ENCODE measurements around the gene LRRC55. TPM values are rescaled to one million over a fixed set of nuclear protein-coding genes. Genes with fewer than 3 reads are reported as not detected.

The LRRC55 gene
- total RNA-seq, 2 donors from 2014 or later, result 0.04 TPM; not detected in 1

DNA sequence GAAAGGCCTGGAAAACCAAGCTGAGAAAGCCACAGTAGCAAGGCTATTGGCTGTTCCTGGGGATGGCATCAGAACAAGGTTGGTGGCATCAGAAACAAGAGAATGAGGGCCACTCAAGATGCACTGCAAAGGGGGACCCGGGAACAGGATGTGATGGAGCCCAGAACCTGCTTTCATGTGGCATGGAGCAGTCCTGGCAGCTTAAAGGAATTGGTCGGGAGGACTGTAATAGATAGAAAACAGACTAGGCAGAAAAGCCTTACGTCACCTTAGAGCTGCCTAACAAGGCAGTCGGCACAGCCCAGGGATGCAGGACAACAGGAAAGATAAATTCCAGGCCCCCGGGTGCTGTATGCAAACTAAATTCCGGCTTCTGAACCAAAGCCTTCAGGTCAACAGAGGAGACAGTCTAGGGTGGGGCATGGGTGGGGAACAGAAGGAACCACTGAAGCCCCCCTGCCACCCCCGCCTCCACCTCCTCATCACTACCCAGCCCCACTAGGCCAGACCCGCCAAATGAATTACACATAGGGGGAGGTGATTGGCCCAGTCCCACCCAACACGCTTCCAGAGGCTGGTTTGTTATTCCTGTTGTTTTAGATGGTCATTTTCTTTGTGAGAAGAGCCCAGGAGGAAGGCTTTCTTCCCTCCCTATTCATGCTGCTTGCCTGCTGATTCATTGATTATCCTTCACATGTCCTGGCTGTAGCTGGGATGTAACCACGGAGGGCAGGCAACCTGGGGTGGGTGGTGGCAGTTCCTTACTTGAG, 25.7 kb upstream of the LRRC55 start:
- WGBS, 2 experiments (ENCODE audit: insufficient coverage in 1 of 2, insufficient read length in 1 of 2), result 40 to 59% methylated on average over 2 to 8 of the region's 10 CpGs
- no peak overlapping the region for H3K27ac Mint-ChIP-seq
- TF ChIP-seq, protein P1, sequence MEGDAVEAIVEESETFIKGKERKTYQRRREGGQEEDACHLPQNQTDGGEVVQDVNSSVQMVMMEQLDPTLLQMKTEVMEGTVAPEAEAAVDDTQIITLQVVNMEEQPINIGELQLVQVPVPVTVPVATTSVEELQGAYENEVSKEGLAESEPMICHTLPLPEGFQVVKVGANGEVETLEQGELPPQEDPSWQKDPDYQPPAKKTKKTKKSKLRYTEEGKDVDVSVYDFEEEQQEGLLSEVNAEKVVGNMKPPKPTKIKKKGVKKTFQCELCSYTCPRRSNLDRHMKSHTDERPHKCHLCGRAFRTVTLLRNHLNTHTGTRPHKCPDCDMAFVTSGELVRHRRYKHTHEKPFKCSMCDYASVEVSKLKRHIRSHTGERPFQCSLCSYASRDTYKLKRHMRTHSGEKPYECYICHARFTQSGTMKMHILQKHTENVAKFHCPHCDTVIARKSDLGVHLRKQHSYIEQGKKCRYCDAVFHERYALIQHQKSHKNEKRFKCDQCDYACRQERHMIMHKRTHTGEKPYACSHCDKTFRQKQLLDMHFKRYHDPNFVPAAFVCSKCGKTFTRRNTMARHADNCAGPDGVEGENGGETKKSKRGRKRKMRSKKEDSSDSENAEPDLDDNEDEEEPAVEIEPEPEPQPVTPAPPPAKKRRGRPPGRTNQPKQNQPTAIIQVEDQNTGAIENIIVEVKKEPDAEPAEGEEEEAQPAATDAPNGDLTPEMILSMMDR (conservative IDR thresholded peaks at IDR 0.05), result no peak
- DNase-seq, result peak; percentile 58
- Histone ChIP-seq H3K27ac (ENCODE audit: low read depth, low read length) (peak overlapping the region; percentile 13), H3K9me3 (ENCODE audit: control insufficient read depth, low read length) (no peaks in the 10 kb centered on the region), H3K36me3 (ENCODE audit: control insufficient read depth, insufficient read depth, low read length) (no peaks in the 10 kb centered on the region), H3K27me3 (ENCODE audit: control insufficient read depth, insufficient read depth, low read length, poor library complexity, severe bottlenecking) (no peaks in the 10 kb centered on the region), H3K9ac (ENCODE audit: extremely low read depth, low read length, poor library complexity, severe bottlenecking) (no peak overlapping the region), H3K4me3 (ENCODE audit: low read length) (no peak overlapping the region), H3K4me1 (ENCODE audit: control insufficient read depth, insufficient read depth, low read length) (no peaks in the 10 kb centered on the region)
- no peaks in the 10 kb centered on the region for H3K36me3 Mint-ChIP-seq (ENCODE audit: low read depth)
- peaks cover 2% of the 10 kb centered on the region for H3K27me3 Mint-ChIP-seq (ENCODE audit: insufficient read depth)
- no peaks in the 10 kb centered on the region for H3K9me3 Mint-ChIP-seq
- no peak overlapping the region for H3K4me3 Mint-ChIP-seq
- H3K4me1 Mint-ChIP-seq, result peaks cover 13% of the 10 kb centered on the region

DNA sequence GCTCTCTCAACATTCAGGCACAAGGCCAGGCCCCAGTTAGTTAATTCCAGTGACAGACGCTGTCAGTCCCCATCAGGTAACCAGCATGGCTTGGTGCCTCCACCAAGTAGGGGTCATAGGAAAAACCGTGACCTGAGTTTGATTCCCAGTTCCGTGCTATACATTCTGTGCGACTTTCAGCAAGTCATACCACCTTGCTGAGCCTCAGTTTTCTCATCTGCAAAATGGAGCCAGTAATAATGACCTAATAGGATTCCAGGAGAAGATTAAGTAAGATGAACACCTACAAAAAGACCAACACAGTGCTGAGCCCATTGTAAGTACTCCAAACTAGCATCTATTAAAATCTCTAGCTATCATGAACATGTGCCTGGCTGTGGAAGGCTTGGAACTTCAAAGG, 24.8 kb upstream of the LRRC55 start:
- no peaks in the 10 kb centered on the region for H3K9me3 Mint-ChIP-seq
- H3K27ac ChIP-seq (ENCODE audit: low read depth, low read length), result no peak overlapping the region
- H3K4me1 ChIP-seq (ENCODE audit: control insufficient read depth, insufficient read depth, low read length), result no peaks in the 10 kb centered on the region
- no peak overlapping the region for H3K4me3 Mint-ChIP-seq
- H3K9ac ChIP-seq (ENCODE audit: extremely low read depth, low read length, poor library complexity, severe bottlenecking), result no peak overlapping the region
- H3K4me1 Mint-ChIP-seq, result peaks cover 15% of the 10 kb centered on the region
- peaks cover 2% of the 10 kb centered on the region for H3K27me3 Mint-ChIP-seq (ENCODE audit: insufficient read depth)
- DNase-seq, result no peak
- H3K4me3 ChIP-seq (ENCODE audit: low read length), result no peak overlapping the region
- no peaks in the 10 kb centered on the region for H3K36me3 Mint-ChIP-seq (ENCODE audit: low read depth)
- H3K9me3 ChIP-seq (ENCODE audit: control insufficient read depth, low read length), result no peaks in the 10 kb centered on the region
- H3K36me3 ChIP-seq (ENCODE audit: control insufficient read depth, insufficient read depth, low read length), result no peaks in the 10 kb centered on the region
- no peak overlapping the region for H3K27ac Mint-ChIP-seq
- no peaks in the 10 kb centered on the region for H3K27me3 ChIP-seq (ENCODE audit: control insufficient read depth, insufficient read depth, low read length, poor library complexity, severe bottlenecking)
- TF ChIP-seq, protein P1 (conservative IDR thresholded peaks at IDR 0.05), result no peak
- 91 to 97% methylated on average over 4 of the region's 4 CpGs for WGBS, 2 experiments (ENCODE audit: insufficient coverage in 1 of 2, insufficient read length in 1 of 2)

DNA sequence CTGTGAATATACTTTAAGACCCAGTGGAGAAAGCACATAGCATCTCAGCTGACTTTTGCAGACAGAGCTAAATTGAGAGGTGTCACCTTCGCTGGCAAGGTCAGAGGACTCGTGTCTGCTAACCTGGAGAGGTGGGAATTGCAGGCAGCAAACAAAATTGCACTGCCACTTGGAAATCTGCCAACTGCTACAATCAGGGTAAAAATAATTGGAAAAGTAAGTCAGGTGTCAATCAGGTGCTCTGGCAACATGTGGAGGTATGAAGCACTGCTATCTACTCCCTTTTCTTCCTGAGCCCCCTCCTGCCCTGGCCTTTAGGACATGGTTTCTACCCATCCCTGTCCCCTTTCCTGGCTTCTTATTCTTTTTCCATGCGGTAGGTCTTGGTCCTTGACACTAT, 24.1 kb upstream of the LRRC55 start:
- H3K9ac ChIP-seq (ENCODE audit: extremely low read depth, low read length, poor library complexity, severe bottlenecking), result no peak overlapping the region
- no peak overlapping the region for H3K4me3 ChIP-seq (ENCODE audit: low read length)
- no peaks in the 10 kb centered on the region for H3K9me3 ChIP-seq (ENCODE audit: control insufficient read depth, low read length)
- no peaks in the 10 kb centered on the region for H3K4me1 ChIP-seq (ENCODE audit: control insufficient read depth, insufficient read depth, low read length)
- no peak overlapping the region for H3K4me3 Mint-ChIP-seq
- H3K27ac ChIP-seq (ENCODE audit: low read depth, low read length), result no peak overlapping the region
- TF ChIP-seq, protein P1 (conservative IDR thresholded peaks at IDR 0.05), result no peak
- no peaks in the 10 kb centered on the region for H3K36me3 ChIP-seq (ENCODE audit: control insufficient read depth, insufficient read depth, low read length)
- no peaks in the 10 kb centered on the region for H3K9me3 Mint-ChIP-seq
- H3K4me1 Mint-ChIP-seq, result peaks cover 15% of the 10 kb centered on the region
- WGBS, 2 experiments (ENCODE audit: insufficient coverage in 1 of 2, insufficient read length in 1 of 2), result 83 to 88% methylated on average over 3 of the region's 3 CpGs
- no peak overlapping the region for H3K27ac Mint-ChIP-seq
- peaks cover 2% of the 10 kb centered on the region for H3K27me3 Mint-ChIP-seq (ENCODE audit: insufficient read depth)
- H3K36me3 Mint-ChIP-seq (ENCODE audit: low read depth), result no peaks in the 10 kb centered on the region
- no peaks in the 10 kb centered on the region for H3K27me3 ChIP-seq (ENCODE audit: control insufficient read depth, insufficient read depth, low read length, poor library complexity, severe bottlenecking)
- no peak for DNase-seq
